Measurements from ENCODE around the gene PPM1N.
A peak's percentile ranks its signal among the peaks of the same experiment; 100 is the strongest.

DNA sequence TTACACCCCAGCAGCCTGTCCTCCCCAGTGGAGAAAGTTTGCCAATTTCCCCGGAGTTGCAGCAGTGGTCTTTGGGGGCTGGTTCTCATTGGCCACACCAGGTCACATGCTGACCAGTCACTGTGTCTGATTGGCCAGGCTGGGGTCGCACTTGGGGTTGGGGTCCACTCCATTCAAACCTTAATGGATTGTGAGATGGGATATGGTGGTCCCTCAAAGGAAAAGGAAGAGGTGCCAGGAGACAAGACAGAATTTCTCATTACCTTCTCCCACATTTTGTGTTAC lies 3.4 kb downstream of the PPM1N start:
- TF ChIP-seq CTCF (conservative IDR thresholded peaks at IDR 0.05; ENCODE audit: low read depth, low read length) (no peak), POLR2A (IDR thresholded peaks at IDR 0.05; ENCODE audit: low read depth, low read length) (no peak), MXI1 (IDR thresholded peaks at IDR 0.05; ENCODE audit: borderline replicate concordance, low read depth, low read length) (no peak), MAFK (IDR thresholded peaks at IDR 0.05; ENCODE audit: low read depth, low read length) (no peak), ELK1 (IDR thresholded peaks at IDR 0.05; ENCODE audit: borderline replicate concordance, low read depth, low read length) (no peak), RFX5 (IDR thresholded peaks at IDR 0.05; ENCODE audit: low read depth, low read length) (no peak), SMC3 (IDR thresholded peaks at IDR 0.05; ENCODE audit: low read depth, low read length) (no peak)
- TF ChIP-seq, protein P1, sequence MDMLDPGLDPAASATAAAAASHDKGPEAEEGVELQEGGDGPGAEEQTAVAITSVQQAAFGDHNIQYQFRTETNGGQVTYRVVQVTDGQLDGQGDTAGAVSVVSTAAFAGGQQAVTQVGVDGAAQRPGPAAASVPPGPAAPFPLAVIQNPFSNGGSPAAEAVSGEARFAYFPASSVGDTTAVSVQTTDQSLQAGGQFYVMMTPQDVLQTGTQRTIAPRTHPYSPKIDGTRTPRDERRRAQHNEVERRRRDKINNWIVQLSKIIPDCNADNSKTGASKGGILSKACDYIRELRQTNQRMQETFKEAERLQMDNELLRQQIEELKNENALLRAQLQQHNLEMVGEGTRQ (IDR thresholded peaks at IDR 0.05; ENCODE audit: low read depth, low read length), result peak; percentile 75
